ENCODE data around the gene NOM1.
"Not testable (repeated sequence)": the region's sequence is repeated elsewhere in the genome, so short reads cannot be mapped to it uniquely, and the experiment has no call there.

Gene NOM1

DNA sequence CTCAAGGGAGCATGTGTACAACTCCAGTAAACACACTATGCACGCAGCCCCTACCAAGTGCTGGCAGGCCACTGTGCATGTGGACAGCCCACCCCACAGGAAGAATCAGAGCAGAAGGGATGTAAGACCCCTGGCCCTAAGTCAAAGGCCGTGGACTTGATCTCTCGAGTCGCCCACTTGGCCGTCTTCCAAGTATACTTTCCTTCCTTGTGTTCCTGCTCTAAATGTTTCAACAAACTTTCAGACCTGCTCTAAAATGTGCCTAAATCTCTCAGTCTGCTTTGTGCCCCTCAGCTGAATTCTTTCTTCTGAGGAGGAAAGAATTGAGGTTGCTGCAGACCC is 21.1 kb upstream of the NOM1 start:
- Histone ChIP-seq H3K4me3 (ENCODE audit: low read length) (no peak overlapping the region), H3K4me2 (ENCODE audit: low read length) (no peak overlapping the region)
- TF ChIP-seq, protein P1, sequence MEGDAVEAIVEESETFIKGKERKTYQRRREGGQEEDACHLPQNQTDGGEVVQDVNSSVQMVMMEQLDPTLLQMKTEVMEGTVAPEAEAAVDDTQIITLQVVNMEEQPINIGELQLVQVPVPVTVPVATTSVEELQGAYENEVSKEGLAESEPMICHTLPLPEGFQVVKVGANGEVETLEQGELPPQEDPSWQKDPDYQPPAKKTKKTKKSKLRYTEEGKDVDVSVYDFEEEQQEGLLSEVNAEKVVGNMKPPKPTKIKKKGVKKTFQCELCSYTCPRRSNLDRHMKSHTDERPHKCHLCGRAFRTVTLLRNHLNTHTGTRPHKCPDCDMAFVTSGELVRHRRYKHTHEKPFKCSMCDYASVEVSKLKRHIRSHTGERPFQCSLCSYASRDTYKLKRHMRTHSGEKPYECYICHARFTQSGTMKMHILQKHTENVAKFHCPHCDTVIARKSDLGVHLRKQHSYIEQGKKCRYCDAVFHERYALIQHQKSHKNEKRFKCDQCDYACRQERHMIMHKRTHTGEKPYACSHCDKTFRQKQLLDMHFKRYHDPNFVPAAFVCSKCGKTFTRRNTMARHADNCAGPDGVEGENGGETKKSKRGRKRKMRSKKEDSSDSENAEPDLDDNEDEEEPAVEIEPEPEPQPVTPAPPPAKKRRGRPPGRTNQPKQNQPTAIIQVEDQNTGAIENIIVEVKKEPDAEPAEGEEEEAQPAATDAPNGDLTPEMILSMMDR (IDR thresholded peaks at IDR 0.05; ENCODE audit: low read depth, low read length) = no peak
- TF ChIP-seq EZH2phosphoT487 (IDR thresholded peaks at IDR 0.05; ENCODE audit: low read depth) = no peak

DNA sequence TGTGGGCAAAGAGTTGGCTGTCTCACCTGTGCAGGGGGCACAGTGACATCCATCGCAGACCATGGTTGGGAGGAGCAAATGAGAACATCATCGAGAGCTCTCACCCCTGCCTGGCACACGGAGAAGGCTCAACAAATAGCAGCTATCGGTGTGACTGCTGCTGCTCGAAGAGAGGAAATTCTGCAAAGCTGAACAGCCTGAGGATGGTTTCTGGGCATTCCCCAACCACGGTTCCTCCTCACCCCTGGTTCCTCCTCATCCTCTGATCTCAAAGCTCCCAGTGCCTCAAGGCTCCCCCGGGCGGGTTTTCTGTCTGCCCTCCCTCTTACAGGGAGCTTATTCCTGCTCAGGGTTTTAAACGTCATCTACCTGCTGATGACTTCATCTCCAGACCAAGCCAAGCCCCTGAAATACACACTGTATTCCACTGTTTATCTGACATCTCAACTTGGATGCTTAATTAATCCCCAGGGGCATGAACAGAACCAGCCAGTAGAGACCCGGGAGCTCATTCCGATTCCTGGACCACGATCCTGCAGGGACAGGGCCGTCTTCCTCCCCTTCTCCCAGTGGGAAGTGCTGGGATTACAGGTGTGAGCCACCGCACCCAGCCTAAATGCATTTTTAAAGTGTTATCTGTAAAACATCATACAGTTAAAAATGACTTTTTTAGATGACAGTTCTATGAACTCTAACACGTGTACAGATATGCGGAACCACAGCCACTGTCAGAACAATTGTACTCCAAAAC is 19.5 kb upstream of the NOM1 start:
- H3K27ac ChIP-seq (ENCODE audit: low read length) = no peak overlapping the region
- H3K4me2 ChIP-seq (ENCODE audit: low read length) = peak overlapping the region; percentile 54
- H3K27me3 ChIP-seq (ENCODE audit: low read depth, low read length) = no peaks in the 10 kb centered on the region
- no peaks in the 10 kb centered on the region for H4K20me1 ChIP-seq (ENCODE audit: insufficient read depth, low read length)
- H3K36me3 ChIP-seq (replicated peaks; ENCODE audit: low read depth, low read length) = no peaks in the 10 kb centered on the region
- H2AFZ ChIP-seq (ENCODE audit: low read depth, low read length) = peak overlapping the region; percentile 44; the same call in 1 of the 2 replicates
- peaks cover 10% of the 10 kb centered on the region for H3K4me1 ChIP-seq (ENCODE audit: low read length)
- TF ChIP-seq, protein P1 (IDR thresholded peaks at IDR 0.05; ENCODE audit: low read depth, low read length) = no peak
- TF ChIP-seq EZH2phosphoT487 (IDR thresholded peaks at IDR 0.05; ENCODE audit: low read depth) = no peak
- H3K9ac ChIP-seq (ENCODE audit: low read length) = no peak overlapping the region
- no peak overlapping the region for H3K4me3 ChIP-seq (ENCODE audit: low read length)
- H3K9me3 ChIP-seq (ENCODE audit: insufficient read depth, low read length) = no peaks in the 10 kb centered on the region
- H3K79me2 ChIP-seq (ENCODE audit: low read length) = no peaks in the 10 kb centered on the region

More for the DNA sequence above, 21.1 kb upstream of the NOM1 start:
- H4K20me1 ChIP-seq (ENCODE audit: insufficient read depth, low read length) = no peaks in the 10 kb centered on the region
- H3K36me3 ChIP-seq (replicated peaks; ENCODE audit: low read depth, low read length) = no peaks in the 10 kb centered on the region
- H3K27ac ChIP-seq (ENCODE audit: low read length) = no peak overlapping the region
- H3K9me3 ChIP-seq (ENCODE audit: insufficient read depth, low read length) = no peaks in the 10 kb centered on the region
- no peaks in the 10 kb centered on the region for H3K79me2 ChIP-seq (ENCODE audit: low read length)
- H3K9ac ChIP-seq (ENCODE audit: low read length) = no peak overlapping the region
- H3K4me1 ChIP-seq (ENCODE audit: low read length) = peaks cover 10% of the 10 kb centered on the region
- no peak overlapping the region for H2AFZ ChIP-seq (ENCODE audit: low read depth, low read length)
- no peaks in the 10 kb centered on the region for H3K27me3 ChIP-seq (ENCODE audit: low read depth, low read length)

DNA sequence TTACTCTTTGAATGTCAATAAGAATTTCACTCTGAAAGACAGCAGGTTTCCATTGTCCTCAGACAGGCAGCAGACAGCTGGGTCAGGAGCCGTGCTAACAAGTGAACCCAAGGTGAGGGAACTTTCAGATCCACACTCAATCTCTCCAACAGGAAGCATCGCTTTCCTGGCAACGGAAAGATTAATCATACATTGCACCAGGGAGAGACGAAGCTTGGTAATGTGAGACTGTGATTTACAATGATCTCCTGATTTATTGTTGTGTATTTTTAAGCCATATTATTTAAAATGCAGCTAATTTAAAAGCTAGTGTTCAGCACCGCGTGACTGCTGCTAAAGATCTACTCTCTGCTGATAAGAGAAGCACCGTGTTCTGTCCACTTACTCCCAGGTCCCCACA is 17.5 kb upstream of the NOM1 start:
- Histone ChIP-seq H4K20me1 (ENCODE audit: insufficient read depth, low read length) (no peaks in the 10 kb centered on the region), H3K27me3 (ENCODE audit: low read depth, low read length) (no peaks in the 10 kb centered on the region), H3K4me3 (ENCODE audit: low read length) (no peak overlapping the region), H3K4me1 (ENCODE audit: low read length) (peaks cover 10% of the 10 kb centered on the region), H3K9ac (ENCODE audit: low read length) (no peak overlapping the region), H3K27ac (ENCODE audit: low read length) (no peak overlapping the region), H3K4me2 (ENCODE audit: low read length) (no peak overlapping the region), H2AFZ (ENCODE audit: low read depth, low read length) (no peak overlapping the region), H3K9me3 (ENCODE audit: insufficient read depth, low read length) (no peaks in the 10 kb centered on the region), H3K79me2 (ENCODE audit: low read length) (no peaks in the 10 kb centered on the region), H3K36me3 (replicated peaks; ENCODE audit: low read depth, low read length) (no peaks in the 10 kb centered on the region)
- TF ChIP-seq, protein P1 (IDR thresholded peaks at IDR 0.05; ENCODE audit: low read depth, low read length) = no peak
- no peak for TF ChIP-seq EZH2phosphoT487 (IDR thresholded peaks at IDR 0.05; ENCODE audit: low read depth)

DNA sequence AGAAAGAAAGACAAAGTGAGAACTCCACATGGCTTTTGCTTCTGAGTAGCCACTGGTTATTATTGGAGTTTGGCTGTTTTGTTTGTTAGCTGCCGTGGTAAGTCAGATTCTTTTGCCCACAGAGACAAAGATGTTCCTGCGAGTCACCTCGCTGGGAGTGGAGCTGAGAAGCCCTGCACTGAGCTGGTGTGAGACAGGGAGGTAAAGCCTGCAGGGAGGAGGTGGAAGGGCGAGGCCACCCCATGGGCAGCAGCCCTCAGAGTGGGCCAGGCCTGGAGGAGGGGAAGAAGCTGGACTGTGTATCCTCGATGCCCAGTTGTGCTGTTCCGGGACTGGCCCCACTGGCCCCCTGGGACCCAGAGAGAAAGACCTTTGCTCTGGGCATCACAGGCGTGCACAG is 14.3 kb upstream of the NOM1 start:
- H4K20me1 ChIP-seq (ENCODE audit: insufficient read depth, low read length) = no peaks in the 10 kb centered on the region
- H3K36me3 ChIP-seq (replicated peaks; ENCODE audit: low read depth, low read length) = no peaks in the 10 kb centered on the region
- no peak for TF ChIP-seq EZH2phosphoT487 (IDR thresholded peaks at IDR 0.05; ENCODE audit: low read depth)
- TF ChIP-seq, protein P1 (IDR thresholded peaks at IDR 0.05; ENCODE audit: low read depth, low read length) = no peak
- H3K4me1 ChIP-seq (ENCODE audit: low read length) = no peaks in the 10 kb centered on the region
- no peaks in the 10 kb centered on the region for H3K9me3 ChIP-seq (ENCODE audit: insufficient read depth, low read length)
- no peaks in the 10 kb centered on the region for H3K79me2 ChIP-seq (ENCODE audit: low read length)
- H3K9ac ChIP-seq (ENCODE audit: low read length) = no peak overlapping the region
- no peak overlapping the region for H2AFZ ChIP-seq (ENCODE audit: low read depth, low read length)
- no peaks in the 10 kb centered on the region for H3K27me3 ChIP-seq (ENCODE audit: low read depth, low read length)
- no peak overlapping the region for H3K4me3 ChIP-seq (ENCODE audit: low read length)
- no peak overlapping the region for H3K4me2 ChIP-seq (ENCODE audit: low read length)
- no peak overlapping the region for H3K27ac ChIP-seq (ENCODE audit: low read length)

DNA sequence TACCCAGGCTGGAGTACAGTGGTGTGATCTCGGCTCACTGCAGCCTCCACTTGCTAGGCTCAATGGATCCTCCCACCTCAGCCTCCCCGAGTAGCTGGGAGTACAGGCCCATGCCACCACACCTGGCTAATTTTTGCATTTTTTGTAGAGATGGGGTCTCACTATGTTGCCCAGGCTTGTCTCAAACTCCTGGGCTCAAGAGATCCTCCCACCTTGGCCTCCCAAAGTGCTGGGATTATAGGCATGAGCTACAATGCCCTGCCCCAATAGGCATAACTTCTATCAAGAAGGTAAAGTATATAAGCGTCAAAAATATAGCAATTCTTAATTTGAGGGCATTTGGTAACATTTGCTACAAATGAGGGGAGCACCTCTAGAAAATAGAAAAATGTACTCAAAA is 12.7 kb upstream of the NOM1 start:
- not testable (repeated sequence) for H3K9ac ChIP-seq (ENCODE audit: low read length); H3K4me1 ChIP-seq (ENCODE audit: low read length); H3K4me2 ChIP-seq (ENCODE audit: low read length); H3K36me3 ChIP-seq (replicated peaks; ENCODE audit: low read depth, low read length); H4K20me1 ChIP-seq (ENCODE audit: insufficient read depth, low read length); H3K27me3 ChIP-seq (ENCODE audit: low read depth, low read length); H3K79me2 ChIP-seq (ENCODE audit: low read length); H3K27ac ChIP-seq (ENCODE audit: low read length); H3K4me3 ChIP-seq (ENCODE audit: low read length); H3K9me3 ChIP-seq (ENCODE audit: insufficient read depth, low read length); H2AFZ ChIP-seq (ENCODE audit: low read depth, low read length)
